PFSK-1 (cell line): ENCODE measurements around the gene CA11.

Experiments
- POLR2AphosphoS5 ChIP-seq: IDR thresholded peaks from 2 replicates; pipeline ENCODE4 v1.6.1; 2012; ENCODE audit warnings: low read depth, mild to moderate bottlenecking, control low read depth, low read length, moderate library complexity
- SIN3A ChIP-seq: IDR thresholded peaks from 2 replicates; pipeline ENCODE4 v1.6.1; 2012; ENCODE audit warnings: mild to moderate bottlenecking, low read length, moderate library complexity, borderline replicate concordance; ENCODE audit not compliant: insufficient read depth
- TAF1 ChIP-seq: IDR thresholded peaks from 2 replicates; pipeline ENCODE4 v1.6.1; 2012; ENCODE audit warnings: low read length, control low read depth, borderline replicate concordance; ENCODE audit not compliant: insufficient read depth
- TF ChIP-seq, protein P1 (sequence below), 2 experiments: IDR thresholded peaks; 2 replicates each; pipeline versions ENCODE4 v1.6.1 to v1.8.0; 2011 to 2012; ENCODE audit warnings: low read depth in 2 of 2, low read length in 2 of 2, control low read depth in 1 of 2, inconsistent platforms in 1 of 2, mild to moderate bottlenecking in 1 of 2, moderate library complexity in 1 of 2; ENCODE audit not compliant: insufficient read depth in 1 of 2

- TF ChIP-seq POLR2AphosphoS5 (no peak), TAF1 (no peak), SIN3A (no peak)
- TF ChIP-seq, protein P1, sequence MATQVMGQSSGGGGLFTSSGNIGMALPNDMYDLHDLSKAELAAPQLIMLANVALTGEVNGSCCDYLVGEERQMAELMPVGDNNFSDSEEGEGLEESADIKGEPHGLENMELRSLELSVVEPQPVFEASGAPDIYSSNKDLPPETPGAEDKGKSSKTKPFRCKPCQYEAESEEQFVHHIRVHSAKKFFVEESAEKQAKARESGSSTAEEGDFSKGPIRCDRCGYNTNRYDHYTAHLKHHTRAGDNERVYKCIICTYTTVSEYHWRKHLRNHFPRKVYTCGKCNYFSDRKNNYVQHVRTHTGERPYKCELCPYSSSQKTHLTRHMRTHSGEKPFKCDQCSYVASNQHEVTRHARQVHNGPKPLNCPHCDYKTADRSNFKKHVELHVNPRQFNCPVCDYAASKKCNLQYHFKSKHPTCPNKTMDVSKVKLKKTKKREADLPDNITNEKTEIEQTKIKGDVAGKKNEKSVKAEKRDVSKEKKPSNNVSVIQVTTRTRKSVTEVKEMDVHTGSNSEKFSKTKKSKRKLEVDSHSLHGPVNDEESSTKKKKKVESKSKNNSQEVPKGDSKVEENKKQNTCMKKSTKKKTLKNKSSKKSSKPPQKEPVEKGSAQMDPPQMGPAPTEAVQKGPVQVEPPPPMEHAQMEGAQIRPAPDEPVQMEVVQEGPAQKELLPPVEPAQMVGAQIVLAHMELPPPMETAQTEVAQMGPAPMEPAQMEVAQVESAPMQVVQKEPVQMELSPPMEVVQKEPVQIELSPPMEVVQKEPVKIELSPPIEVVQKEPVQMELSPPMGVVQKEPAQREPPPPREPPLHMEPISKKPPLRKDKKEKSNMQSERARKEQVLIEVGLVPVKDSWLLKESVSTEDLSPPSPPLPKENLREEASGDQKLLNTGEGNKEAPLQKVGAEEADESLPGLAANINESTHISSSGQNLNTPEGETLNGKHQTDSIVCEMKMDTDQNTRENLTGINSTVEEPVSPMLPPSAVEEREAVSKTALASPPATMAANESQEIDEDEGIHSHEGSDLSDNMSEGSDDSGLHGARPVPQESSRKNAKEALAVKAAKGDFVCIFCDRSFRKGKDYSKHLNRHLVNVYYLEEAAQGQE (IDR thresholded peaks at IDR 0.05; ENCODE audit: insufficient read depth in 1 of 2, low read depth in 2 of 2, low read length in 2 of 2): no peak
These were observed 3.1 kb downstream of the CA11 start for GRCh38 chr19:48642862-48643261.
